GM18519 (cell line): ENCODE data around the gene ACSF2.
"Not testable (repeated sequence)": the region's sequence is repeated elsewhere in the genome, so short reads cannot be mapped to it uniquely, and the experiment has no call there.

Experiments used
- ATAC-seq: cut with Tn5 transposase; IDR thresholded peaks from one replicate; pipeline ENCODE4 v1.9.1; 2021; ENCODE audit warnings: mild to moderate bottlenecking, moderate library complexity; ENCODE audit not compliant: unreplicated experiment, low FRiP score

Gene ACSF2

GRCh38 chr17:50407921-50408320 is 18.1 kb upstream of the ACSF2 start:
- ATAC-seq, result no peak

GRCh38 chr17:50412188-50412732 is 13.8 kb upstream of the ACSF2 start:
- no peak for ATAC-seq

GRCh38 chr17:50414808-50415207 is 11.2 kb upstream of the ACSF2 start:
- no peak for ATAC-seq

GRCh38 chr17:50419577-50419976 is 6.4 kb upstream of the ACSF2 start:
- ATAC-seq, result not testable (repeated sequence)

GRCh38 chr17:50420419-50421112 is 5.5 kb upstream of the ACSF2 start:
- ATAC-seq, result no peak

- no peak for ATAC-seq
Observed at GRCh38 chr17:50421308-50422051, 4.5 kb upstream of the ACSF2 start.

GRCh38 chr17:50422738-50423137 is 3.3 kb upstream of the ACSF2 start:
- no peak for ATAC-seq

- ATAC-seq, result no peak
Observed at GRCh38 chr17:50423553-50424159, 2.4 kb upstream of the ACSF2 start.

- no peak for ATAC-seq
Observed at GRCh38 chr17:50424246-50424995, 1.6 kb upstream of the ACSF2 start.

GRCh38 chr17:50424996-50425681 is 879 bp upstream of the ACSF2 start:
- ATAC-seq, result no peak

- no peak for ATAC-seq
Observed at GRCh38 chr17:50426472-50426782, 409 bp downstream of the ACSF2 start.

GRCh38 chr17:50426814-50427787 is 1.1 kb downstream of the ACSF2 start:
- ATAC-seq, result no peak

- not testable (repeated sequence) for ATAC-seq
Observed at GRCh38 chr17:50428126-50428525, 2.1 kb downstream of the ACSF2 start.

GRCh38 chr17:50428831-50429424 is 2.9 kb downstream of the ACSF2 start:
- no peak for ATAC-seq

GRCh38 chr17:50429793-50430192 is 3.8 kb downstream of the ACSF2 start:
- no peak for ATAC-seq

- no peak for ATAC-seq
Observed at GRCh38 chr17:50430821-50431618, 5.0 kb downstream of the ACSF2 start.

GRCh38 chr17:50432125-50432762 is 6.2 kb downstream of the ACSF2 start:
- ATAC-seq, result no peak
